ENCODE measurements around the gene ARHGEF18.

ARHGEF18 gene

DNA sequence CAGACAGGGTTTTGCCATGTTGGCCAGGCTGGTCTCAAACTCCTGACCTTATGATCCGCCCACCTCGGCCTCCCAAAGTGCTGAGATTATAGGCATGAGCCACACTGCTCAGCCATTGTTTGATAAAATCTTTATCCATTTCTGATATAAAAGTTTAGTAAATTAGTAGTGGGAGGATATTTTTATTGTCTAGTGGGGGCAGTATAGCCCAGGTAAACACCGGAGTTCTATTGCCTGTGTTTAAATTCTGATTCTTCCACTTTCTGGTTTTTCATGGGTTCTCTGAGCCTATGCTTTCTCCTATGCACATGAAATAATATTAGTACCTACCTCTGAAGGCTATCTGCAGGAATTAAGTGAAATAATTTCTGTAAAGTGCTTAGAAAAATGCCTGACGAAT is 20.1 kb upstream of the ARHGEF18 start:
- peaks cover 0 to 7% (median 0%) of the 10 kb centered on the region in 3 donors for H3K9me3 ChIP-seq
- H3K27ac ChIP-seq: no peak overlapping the region
- DNase-seq: no peak
- H3K27me3 ChIP-seq: no peaks in the 10 kb centered on the region
- H3K4me3 ChIP-seq: no peak overlapping the region
- intact Hi-C loops (cut with DNase I; ENCODE audit: low total_unique reads): no loop called here
- no peaks in the 10 kb centered on the region for H3K36me3 ChIP-seq
- no peaks in the 10 kb centered on the region for H3K4me1 ChIP-seq
- TF ChIP-seq, protein P1, sequence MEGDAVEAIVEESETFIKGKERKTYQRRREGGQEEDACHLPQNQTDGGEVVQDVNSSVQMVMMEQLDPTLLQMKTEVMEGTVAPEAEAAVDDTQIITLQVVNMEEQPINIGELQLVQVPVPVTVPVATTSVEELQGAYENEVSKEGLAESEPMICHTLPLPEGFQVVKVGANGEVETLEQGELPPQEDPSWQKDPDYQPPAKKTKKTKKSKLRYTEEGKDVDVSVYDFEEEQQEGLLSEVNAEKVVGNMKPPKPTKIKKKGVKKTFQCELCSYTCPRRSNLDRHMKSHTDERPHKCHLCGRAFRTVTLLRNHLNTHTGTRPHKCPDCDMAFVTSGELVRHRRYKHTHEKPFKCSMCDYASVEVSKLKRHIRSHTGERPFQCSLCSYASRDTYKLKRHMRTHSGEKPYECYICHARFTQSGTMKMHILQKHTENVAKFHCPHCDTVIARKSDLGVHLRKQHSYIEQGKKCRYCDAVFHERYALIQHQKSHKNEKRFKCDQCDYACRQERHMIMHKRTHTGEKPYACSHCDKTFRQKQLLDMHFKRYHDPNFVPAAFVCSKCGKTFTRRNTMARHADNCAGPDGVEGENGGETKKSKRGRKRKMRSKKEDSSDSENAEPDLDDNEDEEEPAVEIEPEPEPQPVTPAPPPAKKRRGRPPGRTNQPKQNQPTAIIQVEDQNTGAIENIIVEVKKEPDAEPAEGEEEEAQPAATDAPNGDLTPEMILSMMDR (IDR thresholded peaks at IDR 0.05): no peak

DNA sequence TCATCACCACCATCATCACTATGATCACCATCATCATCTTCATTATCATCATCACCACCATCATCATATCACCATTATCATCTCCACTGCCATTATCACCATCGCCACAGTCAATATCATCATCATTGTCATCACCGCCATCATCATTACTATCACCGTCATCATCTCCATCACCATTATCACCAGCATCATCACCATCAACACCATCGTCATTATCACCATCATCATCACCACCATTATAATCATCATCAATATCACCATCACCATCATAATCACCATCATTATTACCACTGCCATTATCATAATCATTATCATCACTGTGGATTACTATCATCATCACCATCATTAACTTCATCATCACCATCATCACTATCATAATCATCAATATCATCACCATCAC is 17.3 kb upstream of the ARHGEF18 start:
- intact Hi-C loops (cut with DNase I; ENCODE audit: low total_unique reads): no loop called here
- Histone ChIP-seq H3K4me3 (no peak overlapping the region), H3K9me3 (no peaks in the 10 kb centered on the region), H3K4me1 (no peaks in the 10 kb centered on the region), H3K27ac (no peak overlapping the region), H3K36me3 (no peaks in the 10 kb centered on the region), H3K27me3 (no peaks in the 10 kb centered on the region)
- no peak for DNase-seq
- TF ChIP-seq, protein P1 (IDR thresholded peaks at IDR 0.05): no peak

DNA sequence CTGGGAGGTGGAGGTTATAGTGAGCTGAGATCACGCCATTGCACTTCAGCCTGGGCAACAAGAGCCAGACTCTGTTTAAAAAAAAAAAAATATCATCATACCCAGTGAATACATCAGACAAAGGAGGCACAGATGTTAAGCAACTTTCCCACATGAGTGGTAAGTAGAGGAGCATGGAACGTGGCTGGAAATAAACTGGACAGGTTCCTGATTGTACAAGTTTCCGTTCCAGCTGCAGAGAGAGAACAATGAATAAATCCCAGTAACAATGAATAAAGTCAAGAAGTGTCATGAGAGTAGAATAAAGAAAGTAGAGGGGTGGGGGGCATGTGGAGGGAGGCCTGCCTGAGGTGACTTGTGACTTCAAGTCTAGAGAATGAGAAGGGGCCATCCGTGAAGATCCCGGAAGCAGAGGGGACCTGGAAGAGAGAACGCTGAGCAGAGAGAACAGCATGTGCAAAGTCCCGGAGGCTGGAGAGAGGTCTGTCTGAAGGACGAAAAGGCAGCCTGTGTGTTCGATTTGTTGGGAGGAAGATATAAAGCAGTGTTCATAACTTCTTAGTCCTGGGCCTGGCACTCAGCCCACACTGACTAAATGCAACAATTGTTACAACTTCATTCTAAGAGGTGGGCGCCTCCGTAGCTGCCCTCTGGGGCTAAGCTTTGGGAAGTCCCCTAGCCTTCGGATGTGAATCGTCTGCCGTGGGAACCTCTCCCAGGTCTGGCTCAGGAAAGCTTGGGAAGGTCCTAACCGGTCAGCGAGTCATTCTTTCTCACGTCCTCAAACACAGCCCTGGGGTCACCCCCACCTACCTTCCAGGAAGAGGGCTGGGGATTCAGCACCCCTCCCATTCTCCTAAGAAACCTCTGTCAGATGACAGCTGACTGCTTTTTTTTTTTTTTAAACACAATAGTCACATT is 15.3 kb upstream of the ARHGEF18 start:
- Histone ChIP-seq H3K4me1 (no peaks in the 10 kb centered on the region), H3K27ac (no peak overlapping the region), H3K9me3 (no peaks in the 10 kb centered on the region), H3K27me3 (no peaks in the 10 kb centered on the region), H3K36me3 (no peaks in the 10 kb centered on the region), H3K4me3 (no peak overlapping the region)
- intact Hi-C loops (cut with DNase I; ENCODE audit: low total_unique reads): no loop called here
- TF ChIP-seq, protein P1 (IDR thresholded peaks at IDR 0.05): no peak
- peak in 1 of 2 donors; percentile 63 for DNase-seq

DNA sequence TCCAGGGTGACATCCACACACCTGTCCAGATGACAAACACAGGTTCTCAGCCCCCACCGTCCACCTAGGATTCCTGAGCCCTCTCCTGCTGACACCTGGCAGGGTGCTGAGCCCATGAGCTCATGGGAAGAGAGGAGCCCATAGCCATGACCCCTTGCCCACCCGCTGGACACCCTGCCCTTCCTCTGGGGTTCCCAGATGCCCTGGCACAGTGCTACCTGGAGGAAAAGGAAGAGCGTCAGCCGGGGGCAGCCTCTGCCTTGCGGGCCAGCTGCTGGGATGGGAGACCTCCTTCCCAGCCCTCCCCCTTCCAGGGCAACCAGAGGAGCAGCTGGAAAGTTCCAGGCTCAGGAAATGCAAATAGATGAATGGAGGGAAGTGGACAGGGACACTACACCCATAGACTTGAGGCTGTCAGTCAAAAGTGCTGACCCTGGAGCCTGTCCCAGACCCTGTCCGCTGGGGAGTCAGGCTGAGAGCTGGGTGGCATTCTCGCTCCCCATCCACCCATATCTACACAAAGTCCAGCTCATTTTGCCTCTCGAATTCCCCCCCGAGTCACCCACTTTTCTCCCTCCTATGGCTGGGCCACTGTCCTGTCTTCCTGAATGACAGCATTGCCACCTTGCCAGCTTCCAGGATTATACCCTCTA is 12.3 kb upstream of the ARHGEF18 start:
- Histone ChIP-seq H3K4me1 (peaks cover 0 to 3% (median 0%) of the 10 kb centered on the region in 4 donors), H3K27me3 (no peaks in the 10 kb centered on the region), H3K36me3 (no peaks in the 10 kb centered on the region), H3K4me3 (no peak overlapping the region), H3K27ac (no peak overlapping the region), H3K9me3 (no peaks in the 10 kb centered on the region)
- intact Hi-C loops (cut with DNase I; ENCODE audit: low total_unique reads): no loop called here
- DNase-seq: peak in 1 of 2 donors; percentile 52
- TF ChIP-seq, protein P1 (IDR thresholded peaks at IDR 0.05): no peak

DNA sequence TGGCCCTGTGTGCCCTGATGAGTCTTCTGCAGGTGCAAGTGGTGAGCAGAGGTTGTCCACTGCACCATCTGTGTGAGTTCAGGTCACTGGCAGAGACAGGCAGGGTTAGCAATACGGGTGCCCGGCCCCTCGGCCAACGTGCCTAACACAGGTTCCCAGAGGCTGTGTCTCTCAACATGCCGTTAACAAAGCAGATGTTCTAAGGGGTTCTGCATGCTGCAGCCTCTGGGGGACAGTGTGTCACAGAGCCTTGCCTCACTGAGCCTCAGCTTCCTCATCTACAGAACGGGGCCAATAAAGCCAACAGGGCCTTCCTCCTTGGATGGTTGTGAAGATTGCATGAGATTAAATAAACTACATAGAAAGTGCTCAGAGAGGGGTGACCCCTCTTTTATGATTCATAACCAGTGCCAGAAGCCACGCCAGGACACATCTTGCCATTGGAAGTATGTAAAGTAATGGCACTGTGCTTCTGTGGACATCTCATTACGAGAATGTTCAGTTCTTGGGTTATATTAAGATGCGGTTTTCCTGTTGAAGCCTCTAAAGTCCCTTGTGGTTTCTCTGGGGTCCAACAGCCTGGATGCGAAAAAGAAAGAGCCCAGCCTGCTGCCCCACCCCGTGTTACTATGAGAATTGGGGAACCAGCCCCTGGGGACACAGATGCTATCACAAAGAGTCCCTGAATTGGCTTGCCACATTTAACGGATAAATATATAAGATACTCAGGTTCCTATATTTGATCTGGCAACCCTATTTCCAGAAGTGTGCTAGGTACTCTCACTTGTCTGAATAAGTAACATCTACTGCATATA is 11.2 kb upstream of the ARHGEF18 start:
- H3K9me3 ChIP-seq: no peaks in the 10 kb centered on the region
- no peak overlapping the region for H3K27ac ChIP-seq
- H3K36me3 ChIP-seq: no peaks in the 10 kb centered on the region
- H3K4me1 ChIP-seq: peaks cover 0 to 3% (median 0%) of the 10 kb centered on the region in 4 donors
- H3K27me3 ChIP-seq: no peaks in the 10 kb centered on the region
- TF ChIP-seq, protein P1 (IDR thresholded peaks at IDR 0.05): no peak
- peak; percentile 57 to 65 for DNase-seq
- no peak overlapping the region for H3K4me3 ChIP-seq
- intact Hi-C loops (cut with DNase I; ENCODE audit: low total_unique reads): no loop called here
